Ishikawa (cell line): Measurements from ENCODE around the gene MMS22L.

Source experiments
- CEBPB ChIP-seq: IDR thresholded peaks from 2 replicates; pipeline ENCODE4 v1.6.1; 2012
- CREB1 ChIP-seq: IDR thresholded peaks from 2 replicates; pipeline ENCODE4 v1.6.1; 2012; ENCODE audit warnings: low read depth
- EGR1 ChIP-seq: IDR thresholded peaks from 2 replicates; pipeline ENCODE4 v1.6.1; 2012
- EP300 ChIP-seq: IDR thresholded peaks from 2 replicates; pipeline ENCODE4 v1.6.1; 2012; ENCODE audit warnings: borderline replicate concordance
- NFIC ChIP-seq: IDR thresholded peaks from 2 replicates; pipeline ENCODE4 v1.6.1; 2012
- RAD21 ChIP-seq: IDR thresholded peaks from 2 replicates; pipeline ENCODE4 v1.6.1; 2012; ENCODE audit warnings: low read depth
- REST ChIP-seq: IDR thresholded peaks from 2 replicates; pipeline ENCODE4 v1.6.1; 2012; ENCODE audit warnings: low read depth, mild to moderate bottlenecking
- TAF1 ChIP-seq: IDR thresholded peaks from 2 replicates; pipeline ENCODE4 v1.6.1; 2012; ENCODE audit warnings: low read depth, mild to moderate bottlenecking
- TCF12 ChIP-seq: IDR thresholded peaks from 2 replicates; pipeline ENCODE4 v1.6.1; 2012; ENCODE audit warnings: low read depth
- TEAD4 ChIP-seq: IDR thresholded peaks from 2 replicates; pipeline ENCODE4 v1.6.1; 2012
- USF1 ChIP-seq: IDR thresholded peaks from 2 replicates; pipeline ENCODE4 v1.6.1; 2012
- ZBTB7A ChIP-seq: IDR thresholded peaks from 2 replicates; pipeline ENCODE4 v1.6.1; 2012; ENCODE audit warnings: low read depth
- TF ChIP-seq, protein P1 (sequence below): IDR thresholded peaks from 2 replicates; pipeline ENCODE4 v1.6.1; 2012

- TF ChIP-seq EP300: no peak
- no peak for TF ChIP-seq REST
- TF ChIP-seq, protein P1, sequence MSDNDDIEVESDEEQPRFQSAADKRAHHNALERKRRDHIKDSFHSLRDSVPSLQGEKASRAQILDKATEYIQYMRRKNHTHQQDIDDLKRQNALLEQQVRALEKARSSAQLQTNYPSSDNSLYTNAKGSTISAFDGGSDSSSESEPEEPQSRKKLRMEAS: no peak
- TF ChIP-seq RAD21: peak; percentile 45
- no peak for TF ChIP-seq TCF12
- TF ChIP-seq NFIC: no peak
- TF ChIP-seq EGR1: no peak
- no peak for TF ChIP-seq CEBPB
- no peak for TF ChIP-seq TEAD4
- no peak for TF ChIP-seq TAF1
- TF ChIP-seq CREB1: no peak
- TF ChIP-seq USF1: no peak
- TF ChIP-seq ZBTB7A: no peak
These were observed 67.8 kb downstream of the MMS22L start for GRCh38 chr6:97215157-97215769.
